HG03025 (cell line): ENCODE results near the gene OR2AT4.
"Not testable (repeated sequence)": the region's sequence is repeated elsewhere in the genome, so short reads cannot be mapped to it uniquely, and the experiment has no call there.

Experiments used
- ATAC-seq: cut with Tn5 transposase; IDR thresholded peaks from one replicate; pipeline ENCODE4 v1.9.1; 2021; ENCODE audit warnings: mild to moderate bottlenecking, moderate library complexity; ENCODE audit not compliant: unreplicated experiment, low FRiP score

Gene OR2AT4

GRCh38 chr11:75105462-75105925 lies 8.8 kb upstream of the OR2AT4 start:
- ATAC-seq, result no peak

GRCh38 chr11:75103380-75104026 lies 6.8 kb upstream of the OR2AT4 start:
- no peak for ATAC-seq

- ATAC-seq, result no peak
Measured at GRCh38 chr11:75101424-75102128, 4.9 kb upstream of the OR2AT4 start.

GRCh38 chr11:75100314-75100713 lies 3.6 kb upstream of the OR2AT4 start:
- ATAC-seq, result no peak

- ATAC-seq, result no peak
Measured at GRCh38 chr11:75099635-75100034, 3.0 kb upstream of the OR2AT4 start.

- not testable (repeated sequence) for ATAC-seq
Measured at GRCh38 chr11:75098835-75099439, 2.3 kb upstream of the OR2AT4 start.

- ATAC-seq, result not testable (repeated sequence)
Measured at GRCh38 chr11:75098181-75098580, 1.5 kb upstream of the OR2AT4 start.

GRCh38 chr11:75097173-75097557 lies 489 bp upstream of the OR2AT4 start:
- no peak for ATAC-seq

- ATAC-seq, result not testable (repeated sequence)
Measured at GRCh38 chr11:75094382-75094781, 2.3 kb downstream of the OR2AT4 start.

GRCh38 chr11:75090671-75091177 lies 6.0 kb downstream of the OR2AT4 start:
- no peak for ATAC-seq

GRCh38 chr11:75087319-75088305 lies 9.1 kb downstream of the OR2AT4 start:
- ATAC-seq, result no peak

GRCh38 chr11:75084883-75085282 lies 11.8 kb downstream of the OR2AT4 start:
- ATAC-seq, result no peak

GRCh38 chr11:75083217-75083605 lies 13.5 kb downstream of the OR2AT4 start:
- no peak for ATAC-seq

- no peak for ATAC-seq
Measured at GRCh38 chr11:75082601-75083216, 14.0 kb downstream of the OR2AT4 start.

GRCh38 chr11:75079546-75079945 lies 17.1 kb downstream of the OR2AT4 start:
- no peak for ATAC-seq

GRCh38 chr11:75078233-75078632 lies 18.4 kb downstream of the OR2AT4 start:
- no peak for ATAC-seq

GRCh38 chr11:75077316-75077715 lies 19.4 kb downstream of the OR2AT4 start:
- no peak for ATAC-seq

GRCh38 chr11:75076671-75077070 lies 20.0 kb downstream of the OR2AT4 start:
- no peak for ATAC-seq

GRCh38 chr11:75073459-75074190 lies 23.1 kb downstream of the OR2AT4 start:
- ATAC-seq, result no peak
